Glomerular endothelial cell (primary cell): ENCODE results near the gene ADGRL3. TPM values are rescaled to one million over a fixed set of nuclear protein-coding genes. Genes with fewer than 3 reads are reported as not detected.
"Not testable (repeated sequence)": the region's sequence is repeated elsewhere in the genome, so short reads cannot be mapped to it uniquely, and the experiment has no call there.

ENCODE experiments used
- DNase-seq: peaks from one replicate; pipeline ENCODE4 v3.0.0-alpha.2; 2011; ENCODE audit warnings: low read depth, low spot score; ENCODE audit errors: extremely low read depth
- total RNA-seq: library from RNA; depleted of rRNA; stranded (reverse); fragments of >200 nt; gene quantifications from 2 replicates; pipeline ENCODE4 v1.2.3, GENCODE V29; 2015

Gene ADGRL3
- total RNA-seq, 1 donor from 2014 or later: 1.1 TPM

- no peak for DNase-seq
Observed at GRCh38 chr4:61336488-61336887, 136.4 kb downstream of the ADGRL3 start.

DNA sequence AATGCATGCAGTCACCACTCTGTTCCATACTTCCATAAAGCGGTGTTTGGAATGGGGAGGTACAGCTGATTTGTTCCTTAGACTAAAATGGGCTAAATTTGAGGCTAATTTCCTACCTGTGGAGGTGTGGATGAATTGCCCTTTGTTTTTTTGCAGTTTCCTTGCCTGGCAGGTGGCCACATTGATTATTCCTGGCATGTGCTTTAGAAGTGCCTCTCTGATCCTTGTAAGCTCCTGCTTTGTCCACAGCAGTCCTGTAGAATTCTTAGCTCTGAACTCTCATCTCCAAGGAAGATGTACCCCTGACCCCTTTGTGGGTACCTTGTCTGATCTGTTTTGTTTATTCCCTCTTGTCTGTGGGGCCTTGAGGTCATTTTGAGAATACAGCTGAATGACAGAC, 136.8 kb downstream of the ADGRL3 start:
- DNase-seq: no peak

DNA sequence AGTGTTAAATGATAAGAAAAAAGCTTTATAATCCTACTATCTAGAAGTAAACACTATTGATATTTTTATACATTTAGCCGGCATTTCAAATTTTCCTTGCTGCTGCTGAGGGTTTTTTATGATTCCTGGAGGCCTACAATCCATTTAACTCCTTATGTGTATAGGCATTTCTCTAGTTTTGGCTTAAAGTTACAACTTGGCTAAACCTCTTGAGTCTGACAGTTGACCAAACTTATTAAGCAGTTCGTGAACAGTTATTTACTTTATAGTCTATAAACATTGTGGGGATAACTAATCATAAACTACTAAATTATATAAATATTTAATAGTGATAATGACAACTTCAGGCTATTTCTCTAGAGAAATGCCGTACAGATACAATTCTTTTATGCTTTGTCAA, 141.9 kb downstream of the ADGRL3 start:
- DNase-seq: no peak

DNA sequence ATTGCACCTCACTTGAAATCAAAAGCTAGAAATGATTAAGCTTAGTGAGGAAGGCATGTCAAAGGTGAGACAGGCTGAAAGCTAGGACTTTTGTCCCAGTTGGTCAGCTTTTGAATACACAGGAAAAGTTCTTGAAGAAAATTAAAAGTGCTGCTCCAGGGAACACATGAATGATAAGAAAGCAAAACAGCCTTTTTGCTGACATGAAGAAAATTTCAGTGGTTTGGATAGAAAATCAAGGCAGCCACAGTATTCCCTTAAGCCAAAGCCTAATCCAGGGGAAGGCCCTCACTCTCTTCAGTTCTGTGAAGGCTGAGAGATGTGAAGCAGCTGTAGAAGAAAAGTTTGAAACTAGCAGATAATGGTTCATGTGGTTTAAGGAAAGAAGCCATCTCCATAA, 150.8 kb downstream of the ADGRL3 start:
- no peak for DNase-seq

DNA sequence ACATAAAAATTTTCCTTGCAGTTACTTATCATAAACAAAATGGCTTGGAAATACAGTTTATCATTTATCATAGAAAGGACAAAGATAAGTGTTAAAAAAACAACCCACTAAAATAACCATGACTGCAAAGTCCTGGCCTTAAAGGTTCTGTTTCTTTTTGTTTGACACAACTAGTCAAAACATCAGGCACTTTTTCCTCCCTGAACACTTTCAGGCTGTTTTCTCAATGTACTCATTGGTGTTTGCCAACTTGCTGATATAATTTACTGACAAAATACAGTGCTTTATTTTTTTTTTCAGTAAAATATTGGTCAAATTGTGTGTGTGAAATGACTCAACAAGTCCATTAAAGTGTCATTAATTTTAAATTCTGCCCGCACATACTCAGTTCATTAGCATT, 156.6 kb downstream of the ADGRL3 start:
- no peak for DNase-seq

GRCh38 chr4:61359301-61359700, 159.2 kb downstream of the ADGRL3 start:
- DNase-seq: no peak

DNA sequence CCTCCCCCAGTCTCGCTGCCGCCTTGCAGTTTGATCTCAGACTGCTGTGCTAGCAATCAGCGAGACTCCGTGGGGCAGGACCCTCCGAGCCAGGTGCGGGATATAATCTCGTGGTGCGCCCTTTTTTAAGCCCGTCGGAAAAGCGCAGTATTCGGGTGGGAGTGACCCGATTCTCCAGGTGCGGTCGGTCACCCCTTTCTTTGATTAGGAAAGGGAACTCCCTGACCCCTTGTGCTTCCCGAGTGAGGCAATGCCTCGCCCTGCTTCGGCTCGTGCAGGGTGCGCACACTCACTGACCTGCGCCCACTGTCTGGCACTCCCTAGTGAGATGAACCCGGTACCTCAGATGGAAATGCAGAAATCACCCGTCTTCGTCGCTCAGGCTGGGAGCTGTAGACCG, 172.7 kb downstream of the ADGRL3 start:
- not testable (repeated sequence) for DNase-seq

DNA sequence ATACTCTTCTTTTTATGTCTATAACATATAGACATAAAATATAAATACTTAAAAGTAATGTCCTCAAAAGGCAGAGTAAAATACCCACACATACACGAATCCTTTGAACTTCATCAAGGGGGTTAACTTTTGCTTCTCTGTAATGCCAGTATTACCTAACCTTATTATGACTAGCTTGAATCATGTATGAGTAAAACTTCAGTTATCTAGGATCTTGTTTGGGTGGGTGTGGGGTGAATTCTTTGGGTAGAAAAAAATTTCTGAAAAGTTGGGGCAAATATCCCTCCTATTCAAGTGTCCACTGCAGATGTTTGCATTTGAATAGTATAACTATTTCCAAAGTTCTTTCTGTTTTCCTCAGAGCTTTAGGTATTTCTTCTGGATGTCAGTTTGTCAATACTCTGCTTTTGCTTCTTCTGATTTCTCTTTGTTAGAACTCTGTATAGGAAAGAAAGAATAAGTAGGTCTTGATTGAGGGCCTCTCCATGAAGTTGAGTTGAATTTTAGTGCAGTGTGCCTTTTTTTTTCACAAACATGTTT, 173.8 kb downstream of the ADGRL3 start:
- DNase-seq: no peak

- no peak for DNase-seq
Observed at GRCh38 chr4:61374447-61374891, 174.3 kb downstream of the ADGRL3 start.

DNA sequence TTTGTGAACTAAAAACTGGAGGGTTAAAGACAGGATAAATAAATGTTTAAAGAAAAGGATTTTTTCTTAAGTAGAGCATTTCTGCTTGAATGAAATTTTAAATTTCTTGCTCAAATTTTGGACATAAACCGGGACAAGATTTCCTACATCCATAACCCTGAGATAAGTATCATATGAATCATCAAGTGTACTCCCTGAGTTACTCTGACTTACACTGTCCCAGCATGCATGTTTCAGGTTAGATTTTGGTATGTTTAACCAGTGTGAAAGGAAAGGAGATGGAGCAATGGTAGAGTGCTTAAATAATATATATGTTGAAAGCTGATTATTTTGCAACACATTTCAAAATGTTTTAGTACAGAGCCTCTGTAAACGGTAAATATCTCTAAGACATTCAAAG, 175.2 kb downstream of the ADGRL3 start:
- DNase-seq: no peak

DNA sequence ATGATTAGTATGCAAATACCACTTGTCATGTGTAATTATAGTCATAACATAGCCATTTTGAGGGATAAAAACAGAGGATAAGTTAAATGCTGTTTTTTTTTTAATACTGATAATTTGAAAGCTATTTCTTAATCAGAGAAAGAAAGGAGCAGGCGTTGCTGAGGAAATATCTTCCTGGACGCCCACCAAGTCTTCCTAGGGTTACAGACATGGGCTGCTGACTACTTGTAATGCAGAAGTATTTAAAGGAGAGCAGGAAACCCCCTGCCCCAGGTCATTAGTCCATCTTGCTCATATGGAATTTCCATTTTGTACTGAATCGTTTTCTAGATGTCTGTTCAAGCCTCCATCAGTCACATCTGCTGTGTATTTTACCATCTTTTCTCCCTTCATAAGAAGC, 176.2 kb downstream of the ADGRL3 start:
- no peak for DNase-seq

DNA sequence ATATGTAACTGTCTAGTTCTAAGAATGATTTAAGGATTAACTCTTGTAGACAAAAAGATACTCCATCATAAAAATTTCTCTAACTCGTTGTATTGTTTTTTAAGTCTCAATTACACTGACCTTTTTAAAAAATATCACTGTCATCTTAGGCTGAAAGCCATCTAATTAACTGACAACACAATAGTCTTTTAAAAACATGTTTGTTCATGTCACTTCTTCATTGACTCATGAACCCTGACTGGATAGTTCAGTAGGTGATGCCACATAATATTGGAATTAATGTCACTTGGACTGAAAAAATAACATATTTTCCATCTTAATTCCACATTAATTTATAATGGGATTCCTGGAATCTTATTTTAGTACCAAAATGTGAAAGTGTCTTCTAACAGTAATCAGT, 179.3 kb downstream of the ADGRL3 start:
- DNase-seq: no peak

- DNase-seq: no peak
Observed at GRCh38 chr4:61380865-61381264, 180.7 kb downstream of the ADGRL3 start.

- no peak for DNase-seq
Observed at GRCh38 chr4:61385256-61385655, 185.1 kb downstream of the ADGRL3 start.

- DNase-seq: not testable (repeated sequence)
Observed at GRCh38 chr4:61387372-61387771, 187.2 kb downstream of the ADGRL3 start.

- DNase-seq: no peak
Observed at GRCh38 chr4:61389640-61390039, 189.5 kb downstream of the ADGRL3 start.

DNA sequence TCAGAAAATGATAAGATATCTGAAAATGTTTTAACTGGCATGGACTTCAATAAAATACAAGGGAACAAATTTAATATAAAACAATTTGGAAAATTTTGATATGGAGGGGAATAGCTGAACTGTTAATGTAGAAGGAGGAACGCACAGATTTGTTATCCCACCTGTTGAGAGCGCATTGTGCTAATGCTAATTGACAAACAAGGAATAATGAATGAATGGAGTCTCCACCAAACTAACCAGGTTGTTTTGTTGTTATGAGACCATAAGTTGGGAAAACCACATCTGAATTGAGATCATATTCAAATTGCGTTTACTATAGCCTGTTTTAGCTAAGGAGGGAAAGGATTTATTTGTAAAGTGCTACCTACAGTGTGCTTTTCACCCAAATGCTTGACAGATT, 195.6 kb downstream of the ADGRL3 start:
- DNase-seq: no peak

DNA sequence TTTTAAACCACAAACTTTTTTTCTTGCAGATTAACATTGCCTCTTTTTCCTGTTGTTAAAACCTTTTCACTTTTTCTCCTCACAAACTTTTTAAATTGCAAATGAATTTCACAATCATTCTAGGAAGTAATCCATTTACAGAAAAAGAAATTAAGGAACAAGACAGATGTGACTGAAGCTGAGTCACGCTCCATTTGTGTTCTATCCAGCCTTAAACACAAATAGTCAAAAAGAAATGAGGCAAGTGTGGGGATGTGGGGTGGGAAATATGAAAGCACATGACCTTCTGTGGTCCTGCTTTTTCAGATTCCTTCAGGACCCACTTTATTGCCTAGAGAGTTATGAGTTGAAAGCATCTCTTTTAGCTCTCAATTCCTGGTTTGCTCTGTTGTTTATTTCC, 197.0 kb downstream of the ADGRL3 start:
- no peak for DNase-seq

GRCh38 chr4:61400439-61401038, 200.4 kb downstream of the ADGRL3 start:
- no peak for DNase-seq

- no peak for DNase-seq
Observed at GRCh38 chr4:61401771-61402170, 201.6 kb downstream of the ADGRL3 start.

- no peak for DNase-seq
Observed at GRCh38 chr4:61405307-61405706, 205.2 kb downstream of the ADGRL3 start.

GRCh38 chr4:61406677-61407076, 206.6 kb downstream of the ADGRL3 start:
- no peak for DNase-seq
